Activated gamma-delta T cell treated with Interleukin-2 at 50 U/mL for 16 hours (primary cell): Measurements from ENCODE around the gene AOC3.

Source experiments
- DNase-seq: peaks from one replicate; pipeline ENCODE4 v3.0.0-alpha.2; 2020

The AOC3 gene

DNA sequence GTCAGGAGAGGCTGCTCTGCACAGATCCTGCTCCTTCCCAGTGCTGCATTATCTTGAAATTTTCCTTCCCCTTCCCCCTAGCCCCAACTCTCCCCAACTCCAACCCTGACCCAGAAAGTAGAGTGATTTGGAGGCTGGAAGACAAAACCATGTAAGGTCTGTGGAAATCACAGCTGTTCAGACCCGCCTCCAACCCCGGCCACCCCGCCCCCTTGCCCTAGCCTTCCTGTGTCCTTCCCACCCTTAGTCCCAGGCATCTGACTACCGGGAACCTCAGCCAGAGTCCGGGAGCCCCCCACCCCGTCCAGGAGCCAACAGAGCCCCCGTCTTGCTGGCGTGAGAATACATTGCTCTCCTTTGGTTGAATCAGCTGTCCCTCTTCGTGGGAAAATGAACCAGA is at the start of gene AOC3:
Gene AOC3, plus strand, starts transcription at position 246 of the 400 bp plus-strand sequence. Its CDS starts 145 bp downstream, at position 391.
- DNase-seq = no peak

DNA sequence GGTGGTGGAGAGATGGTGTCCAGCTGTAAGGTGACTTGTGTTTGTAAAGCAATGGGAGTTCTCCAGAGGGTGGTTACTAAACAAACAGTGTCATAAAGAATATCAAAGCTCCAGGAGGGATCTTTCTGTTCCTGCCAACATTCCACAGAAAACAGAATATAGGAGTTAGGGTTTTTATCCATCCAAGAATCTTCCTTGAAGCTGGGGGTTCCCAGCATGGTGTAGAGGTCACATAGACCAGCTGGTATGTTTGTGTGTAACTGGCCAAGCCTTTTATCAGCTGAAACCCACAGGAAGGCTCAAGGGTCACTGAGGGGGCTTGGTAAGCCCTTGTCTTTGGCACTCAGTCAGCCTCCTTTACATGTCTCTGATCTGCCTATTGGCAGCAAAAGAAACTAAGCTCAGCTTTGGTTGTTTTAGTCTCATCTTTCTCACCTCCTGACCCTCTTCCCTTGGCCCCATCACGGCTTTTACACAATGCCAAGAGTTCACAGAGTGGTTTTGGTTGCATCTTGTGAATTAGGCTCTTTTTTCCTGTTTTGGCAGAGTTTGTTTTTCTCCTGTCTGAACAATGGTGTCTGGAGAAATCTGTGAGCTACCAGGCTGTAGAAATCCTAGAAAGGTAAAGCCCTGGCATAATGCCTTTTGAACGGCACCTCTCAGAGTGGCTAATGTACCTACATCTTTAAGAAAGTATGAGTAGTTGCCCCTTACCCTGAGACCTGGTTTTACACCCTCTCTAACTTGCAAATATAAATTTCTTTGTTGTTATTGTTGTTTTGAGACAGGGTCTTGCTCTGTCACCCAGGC is 47.7 kb upstream of the AOC3 start:
- DNase-seq = no peak

DNA sequence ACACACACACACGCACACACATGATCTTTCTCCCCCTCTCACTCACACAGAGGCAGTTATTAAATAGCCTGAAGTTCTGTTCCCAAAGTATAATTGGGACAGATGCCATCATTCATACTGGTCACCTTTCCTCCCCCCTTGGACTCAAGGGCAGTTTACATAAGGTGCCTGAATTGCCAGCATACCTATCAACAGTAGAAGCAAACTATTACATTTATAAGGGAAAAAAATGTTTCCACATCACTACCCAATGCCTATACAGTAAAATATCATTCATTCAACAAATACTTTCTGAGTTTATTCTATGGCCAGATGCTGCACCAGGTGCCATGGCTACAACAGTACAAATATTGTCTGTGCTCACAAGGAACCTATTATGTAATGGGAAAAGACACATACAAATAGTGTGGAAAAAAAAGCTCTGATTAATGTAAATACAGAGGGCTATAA is 46.1 kb upstream of the AOC3 start:
- DNase-seq = no peak

DNA sequence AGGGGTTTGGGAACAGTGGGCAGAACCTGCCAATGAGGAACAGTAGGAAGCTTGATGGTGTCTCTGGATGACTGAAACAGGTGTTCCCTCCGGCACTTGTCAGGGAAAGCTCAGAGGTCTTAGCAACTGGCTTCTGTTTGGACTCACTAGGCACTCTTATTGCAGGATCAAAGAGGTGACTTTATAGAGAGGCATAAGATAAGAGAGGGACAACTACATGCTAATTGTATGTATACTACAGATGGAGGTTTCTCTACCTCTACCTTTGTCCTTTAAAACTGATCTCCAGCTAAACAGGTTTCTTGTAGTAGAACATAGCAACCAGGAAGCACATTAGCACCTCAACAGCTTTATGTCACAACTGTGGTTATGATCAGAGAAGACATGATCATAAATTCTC is 44.8 kb upstream of the AOC3 start:
- no peak for DNase-seq

GRCh38 chr17:42809250-42809649 is 41.7 kb upstream of the AOC3 start:
- no peak for DNase-seq

- no peak for DNase-seq
These were observed 36.2 kb upstream of the AOC3 start for GRCh38 chr17:42814633-42815399.

DNA sequence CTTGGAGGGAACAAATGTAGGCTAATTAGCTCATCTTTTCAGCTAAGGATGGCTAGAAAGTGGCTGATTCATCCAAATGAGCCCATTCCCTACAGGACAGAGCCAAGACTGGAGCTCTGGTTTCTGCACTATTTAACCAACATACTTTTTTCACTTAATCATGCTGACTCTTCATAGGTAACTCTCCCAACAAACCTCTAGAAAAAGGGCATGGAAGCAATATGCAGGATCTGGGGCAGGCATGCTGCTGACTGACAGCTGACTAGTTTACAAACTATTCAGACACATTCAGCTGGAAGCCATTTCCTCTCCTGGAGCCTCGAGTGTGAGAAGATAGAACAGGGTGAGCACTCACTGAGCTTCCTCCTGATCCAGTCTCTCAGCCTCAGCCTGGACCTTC is 33.1 kb upstream of the AOC3 start:
- DNase-seq = no peak

DNA sequence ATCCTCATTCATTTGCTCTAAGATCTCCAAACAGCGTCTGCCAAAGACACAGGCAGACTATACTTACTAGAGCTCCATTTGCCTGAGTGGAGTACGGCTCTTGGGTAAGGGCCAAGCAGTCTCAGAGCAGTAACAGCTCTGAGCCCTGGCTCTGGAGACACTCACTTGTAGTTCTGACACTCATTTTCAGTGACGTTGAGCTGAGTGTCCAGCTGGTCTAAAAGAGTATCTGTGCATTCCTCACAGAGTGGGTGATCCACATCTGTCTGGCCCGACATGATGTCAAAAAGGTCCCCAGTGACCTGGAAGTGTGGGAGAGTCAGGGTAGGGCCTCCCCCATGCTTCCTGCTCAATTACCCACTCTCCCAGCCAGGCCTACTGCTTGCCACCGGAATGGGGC is 32.6 kb upstream of the AOC3 start:
- DNase-seq = no peak

- peak; percentile 53 for DNase-seq
These were observed 31.0 kb upstream of the AOC3 start for GRCh38 chr17:42819939-42820535.

- no peak for DNase-seq
These were observed 29.8 kb upstream of the AOC3 start for GRCh38 chr17:42821176-42821575.

DNA sequence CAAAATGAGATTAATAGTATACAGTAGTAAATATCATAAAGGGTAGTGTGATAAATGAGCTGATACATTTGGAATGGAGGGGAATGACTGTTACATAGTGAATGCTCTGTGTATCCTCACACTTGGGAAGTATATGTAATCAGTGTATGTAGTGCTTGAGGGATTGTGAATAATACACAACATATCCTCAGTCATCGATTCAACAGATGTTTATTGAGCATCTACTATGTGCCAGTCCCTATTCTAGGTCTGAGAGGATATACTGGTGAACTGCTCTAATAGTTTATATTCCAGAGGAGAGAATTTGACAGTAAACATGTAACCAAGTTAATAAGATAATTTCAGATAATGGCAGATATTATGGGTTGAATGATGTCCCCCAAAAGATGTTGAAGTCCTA is 23.5 kb upstream of the AOC3 start:
- no peak for DNase-seq

DNA sequence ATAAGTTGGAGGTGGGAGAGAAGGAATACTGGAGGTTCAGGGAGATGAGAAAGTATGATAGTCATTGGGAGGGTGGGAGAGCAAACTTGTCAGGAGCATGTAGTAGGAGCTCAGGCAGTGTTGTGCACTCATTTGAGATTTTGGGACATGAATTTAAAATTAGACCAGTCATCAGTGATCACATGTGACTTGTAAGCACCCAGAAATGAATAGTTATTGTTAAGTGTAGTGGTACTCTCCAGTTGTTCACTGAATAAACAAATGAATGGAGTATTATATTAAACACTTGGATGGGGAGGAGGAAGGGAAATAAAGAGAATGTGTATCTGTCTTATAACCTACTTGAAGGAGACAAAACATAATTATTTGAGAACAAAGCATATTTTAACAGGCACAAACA is 20.0 kb upstream of the AOC3 start:
- DNase-seq = no peak

GRCh38 chr17:42832213-42832933 is 18.6 kb upstream of the AOC3 start:
- DNase-seq = no peak

DNA sequence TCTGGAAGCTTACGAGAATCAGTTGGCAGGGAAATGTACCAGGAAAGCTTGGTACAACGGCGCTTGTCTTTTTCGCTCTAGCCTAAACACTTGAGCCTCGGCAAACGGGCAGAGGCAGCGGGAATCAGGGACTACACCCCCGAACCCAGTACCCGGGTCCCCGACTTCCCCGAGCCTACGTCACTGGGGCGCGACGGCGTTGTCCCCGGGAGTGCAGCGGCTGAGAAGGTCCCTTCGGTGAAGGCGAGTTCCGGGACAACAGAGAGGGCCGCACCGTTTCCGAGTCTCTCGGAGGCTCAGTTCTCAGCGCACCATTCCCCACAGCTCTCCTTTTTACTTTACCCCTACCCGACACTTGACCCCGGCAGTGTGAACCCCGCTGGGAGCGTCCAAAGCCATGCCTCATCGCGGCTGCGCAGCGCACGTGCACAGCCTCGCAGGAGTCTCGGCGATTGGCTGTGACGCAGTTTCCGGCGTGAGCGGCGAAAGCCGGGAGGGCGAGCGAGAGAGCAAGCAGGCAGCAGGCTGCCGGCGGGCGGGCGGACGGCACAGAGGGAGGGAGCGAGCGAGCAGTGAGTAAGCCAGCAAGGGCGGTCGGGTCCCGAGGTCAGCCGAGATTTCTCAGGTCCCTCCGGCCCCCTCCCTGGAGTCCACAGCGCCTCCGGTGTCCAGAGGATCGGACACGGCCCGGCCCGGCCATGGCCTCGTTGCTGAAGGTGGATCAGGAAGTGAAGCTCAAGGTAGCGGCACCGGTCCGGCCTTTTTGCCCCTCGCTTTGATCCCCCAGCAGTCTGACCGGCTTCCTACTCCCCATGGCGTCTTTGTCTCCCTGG is 17.8 kb upstream of the AOC3 start, which contains the start of gene PSME3:
Gene PSME3, plus strand, starts transcription at position 464 of the 833 bp plus-strand sequence. Its CDS starts 235 bp downstream, at position 699.
- peak; percentile 85 for DNase-seq

DNA sequence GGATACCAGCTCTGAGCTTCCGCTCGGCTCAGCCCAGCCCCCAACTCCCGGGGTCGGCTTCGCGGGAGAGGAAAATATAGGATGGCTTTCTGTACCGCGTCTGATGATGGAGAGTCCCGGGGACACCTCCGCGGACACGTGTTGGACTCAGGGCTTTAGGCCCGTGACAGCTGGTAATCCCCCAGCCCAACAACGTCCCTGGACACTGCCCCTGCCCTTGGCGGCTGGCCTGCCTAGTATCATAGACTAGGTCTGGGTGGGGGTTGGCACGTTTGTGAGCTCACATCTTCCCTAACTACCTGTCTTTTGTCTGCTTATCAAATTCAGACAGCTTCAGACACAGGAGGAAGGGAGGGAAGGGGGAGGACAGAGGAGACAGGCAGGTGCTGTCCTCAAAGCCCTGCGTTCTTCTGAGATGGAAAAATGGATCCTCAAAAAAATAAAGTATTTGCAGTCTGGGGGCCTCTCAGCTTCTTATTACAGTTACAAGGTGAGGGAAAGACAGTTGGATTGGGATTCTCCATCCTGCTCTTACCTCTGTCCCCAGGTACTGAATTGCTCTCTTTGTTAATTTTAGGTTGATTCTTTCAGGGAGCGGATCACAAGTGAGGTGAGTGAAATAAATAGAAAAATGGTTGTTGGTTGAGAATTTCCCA is 17.1 kb upstream of the AOC3 start:
- no peak for DNase-seq

GRCh38 chr17:42835732-42836131 is 15.3 kb upstream of the AOC3 start:
- DNase-seq = no peak

- DNase-seq = no peak
These were observed 8.9 kb upstream of the AOC3 start for GRCh38 chr17:42841975-42842685.

DNA sequence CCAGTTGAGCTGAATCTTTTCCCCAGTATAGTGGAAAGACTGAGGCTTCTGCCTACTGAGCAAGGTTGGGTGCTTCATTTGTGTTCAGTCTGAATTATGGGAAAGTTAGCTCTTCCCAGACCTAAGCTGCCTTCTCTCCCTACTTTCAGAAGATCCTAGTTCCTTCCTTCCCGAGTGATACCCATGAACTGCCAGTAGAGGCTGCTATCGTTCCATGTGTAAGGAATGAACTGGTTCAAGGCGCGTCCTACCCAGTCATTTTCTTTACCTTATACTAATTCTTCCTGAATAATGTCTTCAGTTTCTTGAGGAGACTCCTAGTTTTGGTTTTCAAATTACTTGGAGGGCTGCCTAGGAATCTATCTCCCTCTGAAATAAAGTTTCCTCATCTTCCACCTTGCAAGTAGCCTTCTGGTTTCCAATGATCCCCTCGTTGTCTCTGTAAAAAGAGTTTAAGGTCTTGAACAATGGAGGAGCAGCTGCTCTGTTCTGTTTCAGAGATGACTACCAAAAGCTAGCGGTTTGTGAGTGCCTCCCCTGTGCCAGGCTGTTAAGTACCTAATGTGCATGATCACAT is 7.6 kb upstream of the AOC3 start:
- no peak for DNase-seq

DNA sequence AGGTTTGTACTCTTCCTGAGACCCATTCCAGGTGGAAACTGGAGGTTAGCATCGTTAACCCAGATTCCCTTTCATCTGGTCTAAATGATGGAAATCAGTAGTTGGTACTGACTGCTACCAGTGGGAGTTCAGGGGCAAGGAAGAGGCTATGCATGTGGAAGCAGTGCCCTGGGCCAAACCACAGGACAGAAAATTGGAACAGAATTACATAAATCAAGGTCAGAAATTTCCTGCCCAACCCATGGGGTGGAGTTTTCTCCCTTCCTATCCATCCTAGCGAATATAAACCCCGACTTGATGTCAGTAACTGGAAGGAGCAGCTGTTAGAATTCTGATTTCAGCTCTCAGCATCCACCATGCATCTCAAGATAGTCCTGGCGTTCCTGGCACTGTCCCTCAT is 6.7 kb upstream of the AOC3 start, which contains the start of gene AOC2:
Gene AOC2, plus strand, starts transcription at position 310 of the 400 bp plus-strand sequence. Its CDS starts 47 bp downstream, at position 357.
- no peak for DNase-seq
